C4-2B (cell line): ENCODE data around the gene RBM47.

Experiments
- H3K27ac ChIP-seq: fragments of 450-650 bp; 2 replicates; pipeline ENCODE4 v1.5.1; 2017
- CTCF ChIP-seq: fragments of 450-650 bp; conservative IDR thresholded peaks from 2 replicates; pipeline ENCODE4 v1.5.1; 2017; ENCODE audit warnings: mild to moderate bottlenecking
- ZFX ChIP-seq: fragments of 450-650 bp; IDR thresholded peaks from 2 replicates; pipeline ENCODE4 v1.6.1; 2017

Gene RBM47

GRCh38 chr4:40599431-40599830, 30.2 kb downstream of the RBM47 start:
- TF ChIP-seq ZFX, result no peak
- no peak for TF ChIP-seq CTCF
- no peak overlapping the region for H3K27ac ChIP-seq

GRCh38 chr4:40596522-40596921, 33.1 kb downstream of the RBM47 start:
- TF ChIP-seq CTCF, result no peak
- TF ChIP-seq ZFX, result no peak
- H3K27ac ChIP-seq, result no peak overlapping the region

- TF ChIP-seq ZFX, result no peak
- no peak for TF ChIP-seq CTCF
- H3K27ac ChIP-seq, result no peak overlapping the region
Observed at GRCh38 chr4:40595981-40596380, 33.7 kb downstream of the RBM47 start.

GRCh38 chr4:40594261-40595178, 35.1 kb downstream of the RBM47 start:
- TF ChIP-seq CTCF (no peak), ZFX (no peak)
- H3K27ac ChIP-seq, result no peak overlapping the region

GRCh38 chr4:40592034-40592433, 37.6 kb downstream of the RBM47 start:
- TF ChIP-seq CTCF (no peak), ZFX (no peak)
- H3K27ac ChIP-seq, result no peak overlapping the region

- TF ChIP-seq CTCF (no peak), ZFX (no peak)
- H3K27ac ChIP-seq, result peak overlapping the region; percentile 40
Observed at GRCh38 chr4:40587826-40588225, 41.8 kb downstream of the RBM47 start.

- H3K27ac ChIP-seq, result peak overlapping the region; percentile 40
- TF ChIP-seq ZFX (no peak), CTCF (no peak)
Observed at GRCh38 chr4:40587351-40587750, 42.3 kb downstream of the RBM47 start.
